Mesodermal cell (in vitro differentiated cells): ENCODE measurements around the gene BAZ2B.

Source experiments
- H3K27ac ChIP-seq: 2 replicates; pipeline ENCODE4 v1.7.0; 2013; ENCODE audit warnings: mild to moderate bottlenecking, low read depth, low read length, moderate library complexity; ENCODE audit not compliant: severe bottlenecking
- H3K36me3 ChIP-seq: 2 replicates; pipeline ENCODE4 v1.7.1; 2013; ENCODE audit warnings: mild to moderate bottlenecking, low read length, moderate library complexity; ENCODE audit not compliant: control insufficient read depth, insufficient read depth
- H3K4me1 ChIP-seq: one replicate; pipeline ENCODE4 v1.7.1; 2013; ENCODE audit warnings: mild to moderate bottlenecking, low read length; ENCODE audit not compliant: insufficient read depth, control insufficient read depth, poor library complexity, severe bottlenecking
- H3K4me3 ChIP-seq: 2 replicates; pipeline ENCODE4 v1.7.0; 2013; ENCODE audit warnings: low read length, control low read depth, mild to moderate bottlenecking; ENCODE audit not compliant: insufficient read depth, poor library complexity, severe bottlenecking; ENCODE audit errors: extremely low read depth
- H3K9me3 ChIP-seq: 2 replicates; pipeline ENCODE4 v1.7.1; 2013; ENCODE audit warnings: mild to moderate bottlenecking, low read length, moderate library complexity; ENCODE audit not compliant: control insufficient read depth
- WGBS, 2 experiments: methylation state at CpG; one replicate each; pipeline ENCODE4 v1.1.5; 2013; ENCODE audit warnings: missing lambda C conversion rate in 2 of 2; ENCODE audit not compliant: insufficient coverage in 2 of 2; 5-methylcytosine and 5-hydroxymethylcytosine counted together

BAZ2B gene

DNA sequence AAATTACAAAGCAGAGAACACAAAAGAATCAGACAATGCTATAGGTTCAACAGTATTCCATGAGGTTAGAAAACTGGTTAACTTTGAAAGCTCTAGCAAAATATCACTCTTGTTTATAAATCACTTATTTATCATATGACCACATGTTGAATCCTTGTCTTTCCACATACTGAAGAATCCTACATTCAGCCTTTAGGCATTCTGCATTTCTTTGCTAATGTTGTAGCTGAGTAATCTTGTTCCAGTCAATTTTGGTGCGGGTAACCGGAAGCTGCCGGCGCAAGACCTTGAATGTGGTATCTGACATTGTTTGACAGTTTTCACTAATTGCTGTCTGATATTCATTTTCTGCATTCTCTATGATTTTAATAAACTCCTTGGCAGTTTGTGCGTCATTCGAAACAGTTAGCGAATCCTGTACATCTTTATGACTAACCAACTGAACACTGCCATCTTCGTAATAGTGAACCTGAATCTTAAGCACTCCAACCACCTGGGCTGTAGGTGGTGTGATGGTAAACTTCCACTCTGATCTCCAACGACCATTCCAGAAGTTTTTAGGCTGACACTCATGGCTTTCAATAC lies 154.1 kb downstream of the BAZ2B start:
- Histone ChIP-seq H3K36me3 (peaks cover 12% of the 10 kb centered on the region), H3K27ac (no peak overlapping the region), H3K9me3 (no peaks in the 10 kb centered on the region), H3K4me3 (no peak overlapping the region), H3K4me1 (no peaks in the 10 kb centered on the region)
- WGBS, 2 experiments = 87 to 93% methylated on average over 3 to 7 of the region's 9 CpGs

DNA sequence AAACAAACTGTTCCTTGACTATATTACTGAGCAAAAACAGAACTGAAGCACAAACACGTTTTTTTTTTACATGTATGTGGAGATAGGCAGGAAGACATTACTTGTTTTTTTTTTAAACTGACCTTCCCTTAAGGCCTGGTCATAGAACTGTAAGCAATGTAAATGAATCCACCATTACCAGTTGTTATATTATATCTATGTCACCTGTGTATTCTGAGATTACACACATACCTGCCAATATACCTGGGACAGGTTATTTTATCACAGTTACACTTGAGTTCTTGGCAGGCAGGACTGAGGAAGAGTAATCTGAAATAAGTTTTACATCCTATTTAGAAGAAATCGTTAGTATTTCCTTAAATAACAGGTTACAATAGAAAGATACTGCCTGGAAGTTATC lies 155.3 kb downstream of the BAZ2B start:
- Histone ChIP-seq H3K4me3 (no peak overlapping the region), H3K4me1 (no peaks in the 10 kb centered on the region), H3K36me3 (peaks cover 11% of the 10 kb centered on the region), H3K9me3 (no peaks in the 10 kb centered on the region), H3K27ac (no peak overlapping the region)
- WGBS, 2 experiments = 90% methylated on average over 2 of the region's 2 CpGs; no CpG with 5 or more reads in 1 of the 2 experiments

DNA sequence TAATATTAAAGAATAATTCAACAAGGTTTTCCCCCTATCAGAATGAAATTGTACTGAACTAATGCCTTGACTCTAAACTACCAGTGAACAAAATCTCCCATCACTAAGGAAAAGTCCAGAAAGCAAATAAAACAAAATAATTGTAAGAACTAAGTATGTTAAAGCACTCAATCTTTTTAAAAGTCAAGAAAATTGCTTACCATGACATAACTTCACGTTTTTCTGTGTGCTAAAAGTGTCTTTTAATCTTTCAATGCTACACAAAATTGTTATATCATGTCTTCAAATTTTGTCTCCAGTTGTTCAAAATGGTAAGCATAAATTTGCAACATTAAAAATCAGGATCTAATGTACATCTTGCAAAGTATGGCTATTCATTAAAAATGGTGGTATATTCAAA lies 156.1 kb downstream of the BAZ2B start:
- no peaks in the 10 kb centered on the region for H3K9me3 ChIP-seq
- no peak overlapping the region for H3K4me3 ChIP-seq
- no peak overlapping the region for H3K27ac ChIP-seq
- no CpG with 5 or more reads among the region's 1 CpG for WGBS, 2 experiments
- peaks cover 10% of the 10 kb centered on the region for H3K36me3 ChIP-seq
- H3K4me1 ChIP-seq = no peaks in the 10 kb centered on the region

DNA sequence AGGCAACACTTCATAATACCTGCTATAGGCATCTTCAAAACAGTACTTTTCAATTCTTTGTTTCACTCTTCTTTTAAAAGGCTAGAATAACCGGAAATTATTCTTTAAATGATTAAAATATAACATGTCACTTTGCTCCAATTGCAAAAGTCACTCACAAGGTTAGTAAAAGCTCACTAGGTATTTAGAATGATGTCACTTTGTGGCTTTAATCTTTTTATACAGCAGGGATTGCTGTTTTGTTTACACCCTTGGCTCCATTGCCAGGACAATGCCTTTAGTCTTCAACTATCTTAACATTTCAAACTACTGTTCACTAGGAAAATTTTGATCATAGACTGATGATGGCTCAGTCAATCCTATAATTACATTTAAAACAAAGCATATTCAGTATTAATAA lies 157.1 kb downstream of the BAZ2B start:
- Histone ChIP-seq H3K4me1 (no peaks in the 10 kb centered on the region), H3K4me3 (no peak overlapping the region)
- WGBS, 2 experiments = no CpG with 5 or more reads among the region's 1 CpG

DNA sequence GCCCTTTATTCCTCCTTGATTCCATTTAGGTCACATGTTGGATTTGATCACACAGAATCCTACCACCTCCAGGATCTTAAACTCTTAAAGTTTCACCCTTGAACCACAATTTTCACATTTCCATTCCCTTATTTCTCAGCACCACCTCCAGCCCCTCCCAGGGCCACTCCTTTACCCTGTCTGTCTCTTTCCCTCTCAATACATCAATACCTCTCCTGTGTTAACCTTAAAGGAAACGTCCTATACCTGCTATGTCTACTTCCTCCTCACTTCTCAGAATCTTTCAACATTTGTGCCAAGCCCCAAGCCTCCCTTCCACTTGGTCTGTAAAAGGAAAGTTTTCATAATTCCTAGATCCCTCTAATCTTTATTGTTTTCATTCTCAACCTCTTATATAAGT lies 158.8 kb downstream of the BAZ2B start:
- no peaks in the 10 kb centered on the region for H3K9me3 ChIP-seq
- peaks cover 3% of the 10 kb centered on the region for H3K36me3 ChIP-seq
- WGBS, 2 experiments = 86 to 88% methylated on average over 1 of the region's 1 CpG
- no peaks in the 10 kb centered on the region for H3K4me1 ChIP-seq
- no peak overlapping the region for H3K27ac ChIP-seq
- H3K4me3 ChIP-seq = no peak overlapping the region

More for the DNA sequence above, 157.1 kb downstream of the BAZ2B start:
- Histone ChIP-seq H3K36me3 (peaks cover 2% of the 10 kb centered on the region), H3K9me3 (no peaks in the 10 kb centered on the region), H3K27ac (no peak overlapping the region)

DNA sequence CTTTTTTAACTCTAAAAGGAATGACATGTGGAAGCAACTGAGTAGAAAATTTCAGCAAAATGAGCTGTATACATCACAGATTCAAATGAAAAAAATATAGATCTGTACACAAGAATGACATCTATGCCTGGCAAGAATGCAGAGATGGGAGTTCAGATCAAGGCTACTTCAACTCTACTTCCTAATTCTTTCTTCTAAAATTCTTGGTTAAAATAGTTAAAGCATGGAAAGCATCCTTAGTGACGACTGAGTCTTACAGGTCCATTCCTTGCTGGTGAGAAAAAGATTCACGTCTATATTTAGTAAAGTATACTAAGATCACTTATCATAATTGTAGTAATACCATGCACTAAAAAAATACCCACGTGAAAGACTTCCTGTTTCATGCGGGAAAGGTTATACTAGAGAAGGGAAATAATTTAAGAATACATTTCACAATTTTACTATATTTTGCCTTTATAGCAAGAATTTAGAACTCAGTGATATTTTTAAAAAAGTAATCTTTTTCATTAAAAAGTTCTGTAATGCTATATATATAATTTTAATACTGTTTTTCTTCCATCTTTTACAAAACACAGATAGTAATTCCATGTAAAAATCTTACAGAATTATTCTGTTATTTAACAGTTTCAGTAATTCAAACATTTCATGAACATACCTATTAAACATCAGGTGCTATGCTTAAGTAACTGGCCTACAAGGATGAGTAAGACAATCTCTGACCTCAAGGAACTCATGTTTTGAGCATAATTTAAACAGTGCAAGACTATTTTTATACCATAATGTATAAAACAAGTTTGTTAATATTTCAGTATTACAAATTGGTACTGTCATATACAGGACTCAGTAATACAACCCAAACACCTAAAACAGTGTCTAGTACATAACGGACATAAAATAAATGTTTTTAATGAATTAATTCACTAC lies 159.6 kb downstream of the BAZ2B start:
- Histone ChIP-seq H3K27ac (no peak overlapping the region), H3K36me3 (peaks cover 3% of the 10 kb centered on the region), H3K4me3 (no peak overlapping the region), H3K9me3 (no peaks in the 10 kb centered on the region), H3K4me1 (no peaks in the 10 kb centered on the region)
- no CpG with 5 or more reads among the region's 5 CpGs for WGBS, 2 experiments

DNA sequence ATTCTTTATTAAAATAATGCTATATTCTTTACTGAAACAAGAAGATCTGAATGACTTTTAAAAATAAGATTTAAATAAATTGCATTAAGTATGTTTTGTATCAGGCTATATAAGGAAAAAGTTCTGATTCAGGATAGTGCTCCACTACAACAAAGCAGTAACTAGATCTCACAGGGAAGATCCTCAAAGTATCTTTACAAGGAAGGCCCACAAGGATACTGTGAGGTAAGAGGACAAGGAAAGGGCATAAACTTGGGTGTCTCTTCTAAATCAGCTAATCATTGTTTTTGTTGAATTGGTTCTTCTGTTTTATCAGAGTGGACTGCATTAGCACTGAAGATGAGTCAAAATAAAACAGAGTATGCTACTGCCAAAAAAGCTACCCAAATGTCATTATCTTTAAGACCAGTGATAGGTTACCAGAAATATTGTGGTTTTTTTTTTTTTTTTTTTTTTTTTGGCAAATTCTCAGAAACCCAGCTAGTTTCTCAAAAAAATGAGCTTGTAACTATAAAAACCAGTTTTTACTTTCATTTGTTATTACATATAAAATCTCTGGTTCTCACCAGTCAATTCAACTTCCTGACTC lies 160.9 kb downstream of the BAZ2B start:
- H3K36me3 ChIP-seq = peaks cover 3% of the 10 kb centered on the region
- H3K27ac ChIP-seq = no peak overlapping the region
- no peak overlapping the region for H3K4me3 ChIP-seq
- H3K9me3 ChIP-seq = no peaks in the 10 kb centered on the region
- H3K4me1 ChIP-seq = no peaks in the 10 kb centered on the region

DNA sequence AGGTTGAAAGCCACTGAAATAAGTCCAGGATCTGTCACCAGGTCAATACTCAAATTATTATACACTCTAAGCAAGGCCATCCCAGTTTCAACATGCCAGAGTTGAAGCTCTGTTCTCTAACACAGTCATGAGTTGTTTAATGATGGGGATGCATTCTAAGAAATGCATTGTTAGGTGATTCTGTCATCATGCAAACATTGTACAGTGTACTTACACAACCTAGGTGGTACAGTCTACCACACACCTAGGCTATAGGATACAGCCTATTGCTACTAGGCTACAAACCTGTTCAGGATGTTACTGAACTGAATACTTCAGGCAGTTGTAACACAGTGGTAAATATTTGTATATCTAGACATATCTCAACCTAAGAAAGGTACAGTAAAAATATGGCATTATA lies 162.2 kb downstream of the BAZ2B start:
- Histone ChIP-seq H3K9me3 (no peaks in the 10 kb centered on the region), H3K4me1 (no peaks in the 10 kb centered on the region), H3K27ac (no peak overlapping the region), H3K4me3 (no peak overlapping the region), H3K36me3 (peaks cover 3% of the 10 kb centered on the region)

DNA sequence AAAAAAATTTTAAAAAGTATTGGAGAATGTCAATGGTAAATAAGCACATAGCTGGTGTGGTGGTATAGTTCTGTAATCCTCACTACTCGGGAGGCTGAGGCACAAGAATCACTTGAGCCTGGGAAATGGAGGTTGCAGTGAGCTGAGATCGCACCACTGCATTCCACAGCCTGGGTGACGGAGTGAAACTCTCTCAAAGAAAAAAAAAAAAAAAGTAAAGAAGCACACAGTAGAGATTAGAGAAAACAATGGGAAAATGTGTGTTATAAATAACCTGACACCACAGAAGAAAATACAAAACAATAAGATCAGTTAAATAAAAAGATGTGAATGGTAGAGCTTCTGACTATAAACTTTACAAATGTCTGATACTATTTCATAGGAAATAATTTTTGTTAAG lies 166.2 kb downstream of the BAZ2B start:
- H3K4me3 ChIP-seq = no peak overlapping the region
- WGBS, 2 experiments = 75 to 83% methylated on average over 1 of the region's 3 CpGs
- H3K4me1 ChIP-seq = no peaks in the 10 kb centered on the region
- H3K36me3 ChIP-seq = peaks cover 21% of the 10 kb centered on the region
- no peaks in the 10 kb centered on the region for H3K9me3 ChIP-seq
- H3K27ac ChIP-seq = peak overlapping the region; percentile 1

DNA sequence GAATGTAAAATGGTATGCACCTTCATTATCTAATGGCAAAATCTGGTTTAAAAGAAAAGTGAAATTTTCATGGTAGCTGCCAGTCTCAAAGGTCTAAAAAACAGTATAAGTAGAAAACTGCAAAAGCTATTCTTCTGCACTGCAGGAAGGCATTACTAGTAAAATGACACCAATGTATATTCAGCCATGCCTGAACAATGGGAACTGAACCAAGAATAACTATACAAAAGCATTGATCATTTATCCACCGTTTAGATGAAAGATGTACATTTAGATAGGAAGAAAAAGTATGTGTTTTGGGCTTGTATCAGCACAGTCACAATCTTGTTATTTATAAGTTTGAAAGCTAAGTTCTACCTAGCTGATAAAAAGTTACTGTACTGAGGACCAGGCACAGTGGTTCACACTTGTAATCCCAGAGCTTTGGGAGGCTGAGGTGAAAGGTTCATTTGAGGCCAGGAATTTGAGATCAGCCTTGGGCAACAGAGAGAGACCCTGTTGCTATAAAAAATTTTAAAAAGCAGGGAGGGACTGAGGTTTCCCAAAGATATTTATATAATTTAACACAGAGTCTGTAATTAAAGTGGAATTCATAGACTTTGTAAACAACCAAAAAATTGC lies 166.7 kb downstream of the BAZ2B start:
- H3K4me3 ChIP-seq = no peak overlapping the region
- WGBS, 2 experiments = no CpG with 5 or more reads among the region's 1 CpG
- no peaks in the 10 kb centered on the region for H3K4me1 ChIP-seq
- peak overlapping the region; percentile 1 for H3K27ac ChIP-seq
- peaks cover 26% of the 10 kb centered on the region for H3K36me3 ChIP-seq
- H3K9me3 ChIP-seq = no peaks in the 10 kb centered on the region
